ENCODE data around the gene C12orf42.

The C12orf42 gene

GRCh38 chr12:103330672-103331071, 165.1 kb downstream of the C12orf42 start:
- no peaks in the 10 kb centered on the region for H3K36me3 ChIP-seq (ENCODE audit: control insufficient read depth, insufficient read depth, low read length)
- no peak overlapping the region for H2AK5ac ChIP-seq (ENCODE audit: low read length)
- H3K56ac ChIP-seq (ENCODE audit: low read length), result no peak overlapping the region
- DNase-seq, result no peak
- no peak overlapping the region for H3K27ac ChIP-seq (ENCODE audit: low read depth, low read length)
- H4K8ac ChIP-seq (ENCODE audit: low read depth, low read length), result no peak overlapping the region
- no peak overlapping the region for H4K5ac ChIP-seq (ENCODE audit: low read length)
- H3K79me1 ChIP-seq (ENCODE audit: low read length), result no peaks in the 10 kb centered on the region
- H2BK15ac ChIP-seq (replicated peaks; ENCODE audit: low read depth), result no peak overlapping the region
- H3K9ac ChIP-seq (ENCODE audit: low read length), result no peak overlapping the region
- H3K18ac ChIP-seq (ENCODE audit: low read length), result no peak overlapping the region
- no peaks in the 10 kb centered on the region for H3K79me2 ChIP-seq (ENCODE audit: control insufficient read depth, insufficient read depth, low read length)
- H3K4me2 ChIP-seq (ENCODE audit: low read length), result no peak overlapping the region
- H2BK120ac ChIP-seq (ENCODE audit: low read depth, low read length), result no peak overlapping the region
- no peak overlapping the region for H3K4me3 ChIP-seq (ENCODE audit: low read length)
- no peaks in the 10 kb centered on the region for H3K27me3 ChIP-seq (ENCODE audit: insufficient read depth, low read length, poor library complexity)
- no peak overlapping the region for H2BK5ac ChIP-seq (ENCODE audit: low read length)
- no CpG with 5 or more reads among the region's 1 CpG for WGBS (ENCODE audit: extremely low coverage, insufficient coverage, low lambda C conversion rate)
- no peaks in the 10 kb centered on the region for H3K4me1 ChIP-seq (ENCODE audit: control insufficient read depth, low read depth, low read length)
- no peak overlapping the region for H3K4ac ChIP-seq (ENCODE audit: low read depth, low read length)
- no peak overlapping the region for H3K23ac ChIP-seq (ENCODE audit: low read length)

- Histone ChIP-seq H3K9ac (ENCODE audit: low read length) (no peak overlapping the region), H3K36me3 (ENCODE audit: control insufficient read depth, insufficient read depth, low read length) (no peaks in the 10 kb centered on the region), H2BK120ac (ENCODE audit: low read depth, low read length) (no peak overlapping the region), H3K79me1 (ENCODE audit: low read length) (no peaks in the 10 kb centered on the region), H3K4ac (ENCODE audit: low read depth, low read length) (no peak overlapping the region), H3K4me1 (ENCODE audit: control insufficient read depth, low read depth, low read length) (no peaks in the 10 kb centered on the region), H4K5ac (ENCODE audit: low read length) (no peak overlapping the region), H2BK5ac (ENCODE audit: low read length) (no peak overlapping the region), H2BK15ac (replicated peaks; ENCODE audit: low read depth) (no peak overlapping the region), H3K18ac (ENCODE audit: low read length) (no peak overlapping the region), H3K56ac (ENCODE audit: low read length) (no peak overlapping the region), H3K79me2 (ENCODE audit: control insufficient read depth, insufficient read depth, low read length) (no peaks in the 10 kb centered on the region), H3K4me3 (ENCODE audit: low read length) (no peak overlapping the region), H3K27me3 (ENCODE audit: insufficient read depth, low read length, poor library complexity) (no peaks in the 10 kb centered on the region), H3K4me2 (ENCODE audit: low read length) (no peak overlapping the region), H3K23ac (ENCODE audit: low read length) (no peak overlapping the region), H2AK5ac (ENCODE audit: low read length) (no peak overlapping the region), H4K8ac (ENCODE audit: low read depth, low read length) (no peak overlapping the region), H3K27ac (ENCODE audit: low read depth, low read length) (no peak overlapping the region)
- DNase-seq, result no peak
Measured at GRCh38 chr12:103327676-103328075, 168.1 kb downstream of the C12orf42 start.

- no peak overlapping the region for H2AK5ac ChIP-seq (ENCODE audit: low read length)
- DNase-seq, result peak; percentile 65
- H3K4me2 ChIP-seq (ENCODE audit: low read length), result no peak overlapping the region
- no peak overlapping the region for H3K27ac ChIP-seq (ENCODE audit: low read depth, low read length)
- H2BK5ac ChIP-seq (ENCODE audit: low read length), result no peak overlapping the region
- H3K79me2 ChIP-seq (ENCODE audit: control insufficient read depth, insufficient read depth, low read length), result no peaks in the 10 kb centered on the region
- H3K18ac ChIP-seq (ENCODE audit: low read length), result no peak overlapping the region
- H3K9ac ChIP-seq (ENCODE audit: low read length), result no peak overlapping the region
- no peak overlapping the region for H2BK15ac ChIP-seq (replicated peaks; ENCODE audit: low read depth)
- H4K8ac ChIP-seq (ENCODE audit: low read depth, low read length), result no peak overlapping the region
- no peak overlapping the region for H3K23ac ChIP-seq (ENCODE audit: low read length)
- no peak overlapping the region for H4K5ac ChIP-seq (ENCODE audit: low read length)
- no peaks in the 10 kb centered on the region for H3K4me1 ChIP-seq (ENCODE audit: control insufficient read depth, low read depth, low read length)
- no peak overlapping the region for H3K4ac ChIP-seq (ENCODE audit: low read depth, low read length)
- H3K79me1 ChIP-seq (ENCODE audit: low read length), result no peaks in the 10 kb centered on the region
- no peak overlapping the region for H2BK120ac ChIP-seq (ENCODE audit: low read depth, low read length)
- no peak overlapping the region for H3K4me3 ChIP-seq (ENCODE audit: low read length)
- H3K36me3 ChIP-seq (ENCODE audit: control insufficient read depth, insufficient read depth, low read length), result no peaks in the 10 kb centered on the region
- H3K27me3 ChIP-seq (ENCODE audit: insufficient read depth, low read length, poor library complexity), result no peaks in the 10 kb centered on the region
- H3K56ac ChIP-seq (ENCODE audit: low read length), result no peak overlapping the region
- WGBS (ENCODE audit: extremely low coverage, insufficient coverage, low lambda C conversion rate), result no CpG with 5 or more reads among the region's 3 CpGs
Measured at GRCh38 chr12:103326190-103326589, 169.6 kb downstream of the C12orf42 start.

- DNase-seq, result no peak
- Histone ChIP-seq H3K18ac (ENCODE audit: low read length) (no peak overlapping the region), H2BK15ac (replicated peaks; ENCODE audit: low read depth) (no peak overlapping the region), H3K27me3 (ENCODE audit: insufficient read depth, low read length, poor library complexity) (no peaks in the 10 kb centered on the region), H4K8ac (ENCODE audit: low read depth, low read length) (no peak overlapping the region), H2BK5ac (ENCODE audit: low read length) (no peak overlapping the region), H3K56ac (ENCODE audit: low read length) (no peak overlapping the region), H3K36me3 (ENCODE audit: control insufficient read depth, insufficient read depth, low read length) (no peaks in the 10 kb centered on the region), H3K4ac (ENCODE audit: low read depth, low read length) (no peak overlapping the region), H2AK5ac (ENCODE audit: low read length) (no peak overlapping the region), H2BK120ac (ENCODE audit: low read depth, low read length) (no peak overlapping the region), H3K79me1 (ENCODE audit: low read length) (no peaks in the 10 kb centered on the region), H3K27ac (ENCODE audit: low read depth, low read length) (no peak overlapping the region), H3K4me3 (ENCODE audit: low read length) (no peak overlapping the region), H3K4me2 (ENCODE audit: low read length) (no peak overlapping the region), H3K23ac (ENCODE audit: low read length) (no peak overlapping the region), H3K79me2 (ENCODE audit: control insufficient read depth, insufficient read depth, low read length) (no peaks in the 10 kb centered on the region), H3K9ac (ENCODE audit: low read length) (no peak overlapping the region), H3K4me1 (ENCODE audit: control insufficient read depth, low read depth, low read length) (no peaks in the 10 kb centered on the region), H4K5ac (ENCODE audit: low read length) (no peak overlapping the region)
- WGBS (ENCODE audit: extremely low coverage, insufficient coverage, low lambda C conversion rate), result no CpG with 5 or more reads among the region's 2 CpGs
Measured at GRCh38 chr12:103318566-103318965, 177.2 kb downstream of the C12orf42 start.

GRCh38 chr12:103317220-103317619, 178.5 kb downstream of the C12orf42 start:
- H3K4me1 ChIP-seq (ENCODE audit: control insufficient read depth, low read depth, low read length), result no peaks in the 10 kb centered on the region
- no peaks in the 10 kb centered on the region for H3K79me2 ChIP-seq (ENCODE audit: control insufficient read depth, insufficient read depth, low read length)
- no peak overlapping the region for H3K4ac ChIP-seq (ENCODE audit: low read depth, low read length)
- no CpG with 5 or more reads among the region's 1 CpG for WGBS (ENCODE audit: extremely low coverage, insufficient coverage, low lambda C conversion rate)
- no peak overlapping the region for H4K8ac ChIP-seq (ENCODE audit: low read depth, low read length)
- no peak overlapping the region for H3K9ac ChIP-seq (ENCODE audit: low read length)
- no peak overlapping the region for H3K23ac ChIP-seq (ENCODE audit: low read length)
- no peaks in the 10 kb centered on the region for H3K27me3 ChIP-seq (ENCODE audit: insufficient read depth, low read length, poor library complexity)
- no peak overlapping the region for H2BK15ac ChIP-seq (replicated peaks; ENCODE audit: low read depth)
- H3K4me3 ChIP-seq (ENCODE audit: low read length), result no peak overlapping the region
- H2BK120ac ChIP-seq (ENCODE audit: low read depth, low read length), result no peak overlapping the region
- no peak overlapping the region for H3K18ac ChIP-seq (ENCODE audit: low read length)
- H3K27ac ChIP-seq (ENCODE audit: low read depth, low read length), result no peak overlapping the region
- DNase-seq, result no peak
- no peak overlapping the region for H3K4me2 ChIP-seq (ENCODE audit: low read length)
- no peak overlapping the region for H3K56ac ChIP-seq (ENCODE audit: low read length)
- no peak overlapping the region for H2AK5ac ChIP-seq (ENCODE audit: low read length)
- no peaks in the 10 kb centered on the region for H3K36me3 ChIP-seq (ENCODE audit: control insufficient read depth, insufficient read depth, low read length)
- H3K79me1 ChIP-seq (ENCODE audit: low read length), result no peaks in the 10 kb centered on the region
- no peak overlapping the region for H2BK5ac ChIP-seq (ENCODE audit: low read length)
- no peak overlapping the region for H4K5ac ChIP-seq (ENCODE audit: low read length)

- no peaks in the 10 kb centered on the region for H3K4me1 ChIP-seq (ENCODE audit: control insufficient read depth, low read depth, low read length)
- no peak overlapping the region for H3K4me3 ChIP-seq (ENCODE audit: low read length)
- H2BK120ac ChIP-seq (ENCODE audit: low read depth, low read length), result no peak overlapping the region
- no peak overlapping the region for H4K5ac ChIP-seq (ENCODE audit: low read length)
- H3K79me1 ChIP-seq (ENCODE audit: low read length), result no peaks in the 10 kb centered on the region
- H3K18ac ChIP-seq (ENCODE audit: low read length), result no peak overlapping the region
- no CpG with 5 or more reads among the region's 2 CpGs for WGBS (ENCODE audit: extremely low coverage, insufficient coverage, low lambda C conversion rate)
- no peak overlapping the region for H2BK15ac ChIP-seq (replicated peaks; ENCODE audit: low read depth)
- H2BK5ac ChIP-seq (ENCODE audit: low read length), result no peak overlapping the region
- H2AK5ac ChIP-seq (ENCODE audit: low read length), result no peak overlapping the region
- no peaks in the 10 kb centered on the region for H3K27me3 ChIP-seq (ENCODE audit: insufficient read depth, low read length, poor library complexity)
- DNase-seq, result no peak
- no peak overlapping the region for H3K4me2 ChIP-seq (ENCODE audit: low read length)
- H3K4ac ChIP-seq (ENCODE audit: low read depth, low read length), result no peak overlapping the region
- no peaks in the 10 kb centered on the region for H3K79me2 ChIP-seq (ENCODE audit: control insufficient read depth, insufficient read depth, low read length)
- H3K36me3 ChIP-seq (ENCODE audit: control insufficient read depth, insufficient read depth, low read length), result no peaks in the 10 kb centered on the region
- no peak overlapping the region for H3K27ac ChIP-seq (ENCODE audit: low read depth, low read length)
- H3K9ac ChIP-seq (ENCODE audit: low read length), result no peak overlapping the region
- H3K23ac ChIP-seq (ENCODE audit: low read length), result no peak overlapping the region
- no peak overlapping the region for H4K8ac ChIP-seq (ENCODE audit: low read depth, low read length)
- no peak overlapping the region for H3K56ac ChIP-seq (ENCODE audit: low read length)
Measured at GRCh38 chr12:103314786-103315185, 181.0 kb downstream of the C12orf42 start.

Data from mesendoderm (in vitro differentiated cells).